GM12891 (cell line): ENCODE measurements around the gene MDM2.

ENCODE experiments used
- POLR2A ChIP-seq: IDR thresholded peaks from 2 replicates; pipeline ENCODE4 v1.6.1; 2011; ENCODE audit warnings: low read depth, low read length, control low read depth
- POLR2AphosphoS5 ChIP-seq: IDR thresholded peaks from 2 replicates; pipeline ENCODE4 v1.6.1; 2011; ENCODE audit warnings: low read depth, low read length, control low read depth

- TF ChIP-seq POLR2AphosphoS5 (no peak), POLR2A (no peak)
Observed at GRCh38 chr12:68809190-68810026, 1.4 kb downstream of the MDM2 start.
